Liver (tissue), 9 donors: ENCODE results near the gene C1QTNF12. TPM values are rescaled to one million over a fixed set of nuclear protein-coding genes. Genes with fewer than 3 reads are reported as not detected.

Experiments used
- DNase-seq: peaks from one replicate; pipeline ENCODE4 v3.0.0-alpha.2; 2017; ENCODE audit warnings: low spot score
- H3K27ac ChIP-seq, 2 donors: one replicate each; pipeline ENCODE4 v1.7.0; 2013; ENCODE audit warnings: inconsistent platforms in 2 of 2, low read length in 2 of 2, control low read depth in 1 of 2, low read depth in 1 of 2, mild to moderate bottlenecking in 1 of 2
- H3K27me3 ChIP-seq, 4 donors: one replicate each; pipeline versions ENCODE4 v1.6.1 to v1.7.0; 2013; ENCODE audit warnings: low read length in 3 of 4, inconsistent platforms in 1 of 4, mild to moderate bottlenecking in 1 of 4, moderate library complexity in 1 of 4; ENCODE audit not compliant: control insufficient read depth in 4 of 4, insufficient read depth in 4 of 4
- H3K36me3 ChIP-seq, 4 donors: one replicate each; pipeline versions ENCODE4 v1.6.1 to v1.7.0; 2013; ENCODE audit warnings: low read length in 3 of 4, mild to moderate bottlenecking in 3 of 4, low read depth in 1 of 4, moderate library complexity in 1 of 4; ENCODE audit not compliant: control insufficient read depth in 4 of 4, insufficient read depth in 3 of 4
- H3K4me1 ChIP-seq, 4 donors: one replicate each; pipeline versions ENCODE4 v1.6.1 to v1.7.0; 2013; ENCODE audit warnings: low read length in 3 of 4, mild to moderate bottlenecking in 3 of 4, moderate library complexity in 1 of 4; ENCODE audit not compliant: control insufficient read depth in 4 of 4, insufficient read depth in 4 of 4
- H3K4me3 ChIP-seq, 3 donors: one replicate each; pipeline versions ENCODE4 v1.6.1 to v1.7.0; 2013; ENCODE audit warnings: low read length in 3 of 3, control low read depth in 1 of 3, low read depth in 1 of 3, mild to moderate bottlenecking in 1 of 3
- H3K9ac ChIP-seq, 2 donors: one replicate each; pipeline ENCODE4 v1.7.0; 2013; ENCODE audit warnings: low read length in 2 of 2, mild to moderate bottlenecking in 2 of 2, moderate library complexity in 2 of 2, control low read depth in 1 of 2, low read depth in 1 of 2
- H3K9me3 ChIP-seq, 4 donors: one replicate each; pipeline versions ENCODE4 v1.6.1 to v1.7.0; 2013; ENCODE audit warnings: low read length in 3 of 4; ENCODE audit not compliant: control insufficient read depth in 4 of 4
- EGR1 ChIP-seq, 2 donors: IDR thresholded peaks; 2 replicates each; pipeline ENCODE4 v1.6.1; 2016 to 2018; ENCODE audit warnings: antibody characterized with exemption in 2 of 2, low read depth in 2 of 2
- FOXA1 ChIP-seq: IDR thresholded peaks from 2 replicates; pipeline ENCODE4 v1.6.1; 2016; ENCODE audit warnings: antibody characterized with exemption
- FOXA2 ChIP-seq: IDR thresholded peaks from 2 replicates; pipeline ENCODE4 v1.6.1; 2016; ENCODE audit warnings: antibody characterized with exemption
- GABPA ChIP-seq, 2 donors: IDR thresholded peaks in 1 of 2; conservative IDR thresholded peaks in 1 of 2; 2 replicates each; pipeline ENCODE4 v1.6.1; 2016; ENCODE audit warnings: antibody characterized with exemption in 2 of 2, mild to moderate bottlenecking in 1 of 2, moderate library complexity in 1 of 2
- NR2F2 ChIP-seq: IDR thresholded peaks from 2 replicates; pipeline ENCODE4 v1.6.1; 2016; ENCODE audit warnings: antibody characterized with exemption
- RXRA ChIP-seq, 2 donors: IDR thresholded peaks; 2 replicates each; pipeline ENCODE4 v1.6.1; 2017 to 2018; ENCODE audit warnings: antibody characterized with exemption in 2 of 2, mild to moderate bottlenecking in 1 of 2
- SP1 ChIP-seq: IDR thresholded peaks from 2 replicates; pipeline ENCODE4 v1.6.1; 2018; ENCODE audit warnings: antibody characterized with exemption, mild to moderate bottlenecking
- TAF1 ChIP-seq: conservative IDR thresholded peaks from 2 replicates; pipeline ENCODE4 v1.6.1; 2016; ENCODE audit warnings: antibody characterized with exemption, mild to moderate bottlenecking
- YY1 ChIP-seq: IDR thresholded peaks from 2 replicates; pipeline ENCODE4 v1.6.1; 2016; ENCODE audit warnings: antibody characterized with exemption, mild to moderate bottlenecking
- WGBS: extraction: QIAGEN DNeasy Blood & Tissue Kit; methylation state at CpG from one replicate; pipeline ENCODE4 v1.1.7; 2013; 5-methylcytosine and 5-hydroxymethylcytosine counted together
- polyA plus RNA-seq, 2 donors: library from polyadenylated mRNA; stranded (reverse) in 1 of 2; unstranded in 1 of 2; fragments of 200-250 nt in 1 of 2; fragments of >200 nt in 1 of 2; fragmentation: Nextera tagmentation in 1 of 2; extraction: Ambion mirVana in 1 of 2; gene quantifications; one replicate each; pipeline versions ENCODE4 v1.2.1 to v1.2.3, GENCODE V29; 2013 to 2015
- total RNA-seq, 2 donors: library from RNA; depleted of rRNA; stranded (reverse); fragments of >200 nt; gene quantifications; one replicate each; pipeline ENCODE4 v1.2.3, GENCODE V29; 2014
- TF ChIP-seq, protein P1 (sequence below): fragments of 150-350 bp; IDR thresholded peaks from 2 replicates; pipeline ENCODE4 v1.5.1; 2017; ENCODE audit warnings: improper control_type of control experiment, low read depth, low read length; ENCODE audit not compliant: missing input control
- TF ChIP-seq, protein P2 (sequence below): IDR thresholded peaks from 2 replicates; pipeline ENCODE4 v1.6.1; 2016; ENCODE audit warnings: antibody characterized with exemption, mild to moderate bottlenecking
- TF ChIP-seq, protein P3 (sequence below): IDR thresholded peaks from 2 replicates; pipeline ENCODE4 v1.6.1; 2016; ENCODE audit warnings: antibody characterized with exemption
- donor health status: healthy.
- donor health status: healthy.
- donor health status: healthy.
- donor health status: healthy.
- donor health status: healthy.

Gene C1QTNF12
- total and polyA plus RNA-seq, 4 donors: 0.39 to 0.40 TPM; not detected in 2

DNA sequence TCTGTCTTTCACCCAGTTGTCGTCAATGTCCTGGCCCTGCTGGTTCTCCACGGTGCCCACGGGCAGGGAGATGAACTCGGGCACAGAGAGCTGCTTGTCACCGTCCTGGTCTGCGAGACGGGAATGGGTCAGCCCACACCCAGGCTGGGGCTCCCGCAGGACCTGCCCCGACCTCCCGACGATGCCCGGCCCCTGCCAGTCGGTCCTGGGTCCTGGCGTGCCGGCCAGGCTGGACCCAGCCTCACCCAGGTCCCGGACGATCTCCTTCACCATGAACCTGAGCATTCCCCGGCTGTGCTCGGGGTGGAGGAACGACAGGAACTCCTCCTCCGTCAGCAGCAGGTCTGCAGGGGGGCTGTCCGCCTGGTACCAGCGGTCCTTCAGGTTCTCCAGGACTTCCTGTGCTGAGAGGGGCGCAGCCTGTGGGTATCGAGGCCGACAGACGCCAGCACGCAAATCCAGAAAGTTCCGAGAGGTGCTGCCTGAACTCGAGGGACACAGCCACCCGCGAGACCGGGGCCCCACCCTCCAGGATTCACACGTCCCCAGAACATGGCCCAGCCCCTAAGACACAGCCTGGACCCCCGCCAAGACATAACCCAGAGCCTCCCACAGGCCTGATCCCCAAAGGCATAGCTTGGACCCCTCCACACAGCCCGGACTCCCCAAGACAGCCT is 27.9 kb downstream of the C1QTNF12 start:
- DNase-seq: no peak

More for the DNA sequence above, 27.9 kb downstream of the C1QTNF12 start:
- WGBS: 97% methylated on average over 36 of the region's 36 CpGs
- no peak for TF ChIP-seq EGR1 (IDR thresholded peaks at IDR 0.05; ENCODE audit: low read depth in 2 of 2)
- TF ChIP-seq RXRA (IDR thresholded peaks at IDR 0.05): no peak
- no peak for TF ChIP-seq TAF1
- no peak for TF ChIP-seq GABPA (IDR thresholded peaks at IDR 0.05 in 1 of 2, conservative IDR thresholded peaks at IDR 0.05 in 1 of 2)
- TF ChIP-seq SP1: no peak
- no peak for TF ChIP-seq NR2F2
- TF ChIP-seq, protein P1, sequence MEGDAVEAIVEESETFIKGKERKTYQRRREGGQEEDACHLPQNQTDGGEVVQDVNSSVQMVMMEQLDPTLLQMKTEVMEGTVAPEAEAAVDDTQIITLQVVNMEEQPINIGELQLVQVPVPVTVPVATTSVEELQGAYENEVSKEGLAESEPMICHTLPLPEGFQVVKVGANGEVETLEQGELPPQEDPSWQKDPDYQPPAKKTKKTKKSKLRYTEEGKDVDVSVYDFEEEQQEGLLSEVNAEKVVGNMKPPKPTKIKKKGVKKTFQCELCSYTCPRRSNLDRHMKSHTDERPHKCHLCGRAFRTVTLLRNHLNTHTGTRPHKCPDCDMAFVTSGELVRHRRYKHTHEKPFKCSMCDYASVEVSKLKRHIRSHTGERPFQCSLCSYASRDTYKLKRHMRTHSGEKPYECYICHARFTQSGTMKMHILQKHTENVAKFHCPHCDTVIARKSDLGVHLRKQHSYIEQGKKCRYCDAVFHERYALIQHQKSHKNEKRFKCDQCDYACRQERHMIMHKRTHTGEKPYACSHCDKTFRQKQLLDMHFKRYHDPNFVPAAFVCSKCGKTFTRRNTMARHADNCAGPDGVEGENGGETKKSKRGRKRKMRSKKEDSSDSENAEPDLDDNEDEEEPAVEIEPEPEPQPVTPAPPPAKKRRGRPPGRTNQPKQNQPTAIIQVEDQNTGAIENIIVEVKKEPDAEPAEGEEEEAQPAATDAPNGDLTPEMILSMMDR: no peak
- no peak for TF ChIP-seq FOXA1
- TF ChIP-seq, protein P2, sequence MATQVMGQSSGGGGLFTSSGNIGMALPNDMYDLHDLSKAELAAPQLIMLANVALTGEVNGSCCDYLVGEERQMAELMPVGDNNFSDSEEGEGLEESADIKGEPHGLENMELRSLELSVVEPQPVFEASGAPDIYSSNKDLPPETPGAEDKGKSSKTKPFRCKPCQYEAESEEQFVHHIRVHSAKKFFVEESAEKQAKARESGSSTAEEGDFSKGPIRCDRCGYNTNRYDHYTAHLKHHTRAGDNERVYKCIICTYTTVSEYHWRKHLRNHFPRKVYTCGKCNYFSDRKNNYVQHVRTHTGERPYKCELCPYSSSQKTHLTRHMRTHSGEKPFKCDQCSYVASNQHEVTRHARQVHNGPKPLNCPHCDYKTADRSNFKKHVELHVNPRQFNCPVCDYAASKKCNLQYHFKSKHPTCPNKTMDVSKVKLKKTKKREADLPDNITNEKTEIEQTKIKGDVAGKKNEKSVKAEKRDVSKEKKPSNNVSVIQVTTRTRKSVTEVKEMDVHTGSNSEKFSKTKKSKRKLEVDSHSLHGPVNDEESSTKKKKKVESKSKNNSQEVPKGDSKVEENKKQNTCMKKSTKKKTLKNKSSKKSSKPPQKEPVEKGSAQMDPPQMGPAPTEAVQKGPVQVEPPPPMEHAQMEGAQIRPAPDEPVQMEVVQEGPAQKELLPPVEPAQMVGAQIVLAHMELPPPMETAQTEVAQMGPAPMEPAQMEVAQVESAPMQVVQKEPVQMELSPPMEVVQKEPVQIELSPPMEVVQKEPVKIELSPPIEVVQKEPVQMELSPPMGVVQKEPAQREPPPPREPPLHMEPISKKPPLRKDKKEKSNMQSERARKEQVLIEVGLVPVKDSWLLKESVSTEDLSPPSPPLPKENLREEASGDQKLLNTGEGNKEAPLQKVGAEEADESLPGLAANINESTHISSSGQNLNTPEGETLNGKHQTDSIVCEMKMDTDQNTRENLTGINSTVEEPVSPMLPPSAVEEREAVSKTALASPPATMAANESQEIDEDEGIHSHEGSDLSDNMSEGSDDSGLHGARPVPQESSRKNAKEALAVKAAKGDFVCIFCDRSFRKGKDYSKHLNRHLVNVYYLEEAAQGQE: no peak
- no peak for TF ChIP-seq FOXA2
- TF ChIP-seq YY1: no peak
- TF ChIP-seq, protein P3, sequence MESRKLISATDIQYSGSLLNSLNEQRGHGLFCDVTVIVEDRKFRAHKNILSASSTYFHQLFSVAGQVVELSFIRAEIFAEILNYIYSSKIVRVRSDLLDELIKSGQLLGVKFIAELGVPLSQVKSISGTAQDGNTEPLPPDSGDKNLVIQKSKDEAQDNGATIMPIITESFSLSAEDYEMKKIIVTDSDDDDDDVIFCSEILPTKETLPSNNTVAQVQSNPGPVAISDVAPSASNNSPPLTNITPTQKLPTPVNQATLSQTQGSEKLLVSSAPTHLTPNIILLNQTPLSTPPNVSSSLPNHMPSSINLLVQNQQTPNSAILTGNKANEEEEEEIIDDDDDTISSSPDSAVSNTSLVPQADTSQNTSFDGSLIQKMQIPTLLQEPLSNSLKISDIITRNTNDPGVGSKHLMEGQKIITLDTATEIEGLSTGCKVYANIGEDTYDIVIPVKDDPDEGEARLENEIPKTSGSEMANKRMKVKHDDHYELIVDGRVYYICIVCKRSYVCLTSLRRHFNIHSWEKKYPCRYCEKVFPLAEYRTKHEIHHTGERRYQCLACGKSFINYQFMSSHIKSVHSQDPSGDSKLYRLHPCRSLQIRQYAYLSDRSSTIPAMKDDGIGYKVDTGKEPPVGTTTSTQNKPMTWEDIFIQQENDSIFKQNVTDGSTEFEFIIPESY: no peak
- Histone ChIP-seq H3K36me3 (peaks cover 21 to 67% (median 31%) of the 10 kb centered on the region in 4 donors), H3K9ac (no peak overlapping the region), H3K27ac (no peak overlapping the region), H3K27me3 (no peaks in the 10 kb centered on the region), H3K9me3 (no peaks in the 10 kb centered on the region), H3K4me1 (peaks cover 0 to 5% (median 0%) of the 10 kb centered on the region in 4 donors), H3K4me3 (no peak overlapping the region)
